ENCODE results near the gene KCNK15. TPM values are rescaled to one million over a fixed set of nuclear protein-coding genes. Genes with fewer than 3 reads are reported as not detected.
"Not testable (repeated sequence)": the region's sequence is repeated elsewhere in the genome, so short reads cannot be mapped to it uniquely, and the experiment has no call there.

Gene KCNK15
- 0.24 TPM for polyA plus RNA-seq (2013, experiment 1 of 2; ENCODE audit: insufficient read length)
- 0.21 TPM for polyA plus RNA-seq (2013, experiment 2 of 2; ENCODE audit: insufficient read length)

- no peak for DNase-seq
Observed at GRCh38 chr20:44745598-44746366, at the start of gene KCNK15. Gene KCNK15, plus strand, starts transcription at chr20:44745865. Its CDS starts 46 bp downstream, at chr20:44745911.

GRCh38 chr20:44696315-44696714 lies 49.4 kb upstream of the KCNK15 start:
- DNase-seq = no peak

- DNase-seq = not testable (repeated sequence)
Observed at GRCh38 chr20:44697041-44697440, 48.6 kb upstream of the KCNK15 start.

GRCh38 chr20:44698351-44698750 lies 47.3 kb upstream of the KCNK15 start:
- no peak for DNase-seq

- no peak for DNase-seq
Observed at GRCh38 chr20:44700306-44700705, 45.4 kb upstream of the KCNK15 start.

DNA sequence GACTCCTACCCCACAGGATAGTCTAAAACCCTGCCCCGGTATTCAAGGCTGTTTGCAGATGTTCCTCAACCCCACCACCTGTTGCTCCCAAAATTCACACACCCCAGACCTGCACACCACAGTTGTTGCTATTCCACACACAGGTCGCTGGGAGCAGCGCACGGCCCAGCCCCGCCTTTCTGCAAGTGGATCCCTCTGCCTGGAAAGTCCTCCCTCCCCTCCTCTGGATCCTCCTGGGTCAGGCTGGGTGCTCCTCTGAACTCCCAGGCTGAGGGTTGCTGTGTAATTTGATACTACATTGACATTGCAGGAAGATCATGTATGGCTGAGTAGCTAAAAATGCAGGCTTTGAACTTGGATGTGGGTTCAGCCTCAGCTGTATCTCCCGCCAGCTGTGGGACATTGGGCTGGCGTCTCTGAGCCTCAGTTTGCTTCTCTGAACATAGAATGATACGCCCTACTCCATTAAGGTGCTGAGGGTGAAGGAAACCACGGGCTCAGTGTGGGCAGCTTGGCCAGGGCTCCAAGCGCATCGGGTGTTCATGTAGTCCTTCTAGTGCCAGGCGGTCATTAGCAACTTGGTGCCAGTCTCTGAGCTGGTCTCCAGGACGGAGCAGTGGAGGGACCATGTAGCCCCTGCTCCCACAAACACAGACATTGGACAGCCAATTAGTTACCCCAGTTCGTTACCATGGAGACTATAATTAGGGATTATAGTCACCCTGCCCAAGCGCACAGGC lies 44.4 kb upstream of the KCNK15 start:
- DNase-seq = peak; percentile 61

- DNase-seq = no peak
Observed at GRCh38 chr20:44701858-44702256, 43.8 kb upstream of the KCNK15 start.

DNA sequence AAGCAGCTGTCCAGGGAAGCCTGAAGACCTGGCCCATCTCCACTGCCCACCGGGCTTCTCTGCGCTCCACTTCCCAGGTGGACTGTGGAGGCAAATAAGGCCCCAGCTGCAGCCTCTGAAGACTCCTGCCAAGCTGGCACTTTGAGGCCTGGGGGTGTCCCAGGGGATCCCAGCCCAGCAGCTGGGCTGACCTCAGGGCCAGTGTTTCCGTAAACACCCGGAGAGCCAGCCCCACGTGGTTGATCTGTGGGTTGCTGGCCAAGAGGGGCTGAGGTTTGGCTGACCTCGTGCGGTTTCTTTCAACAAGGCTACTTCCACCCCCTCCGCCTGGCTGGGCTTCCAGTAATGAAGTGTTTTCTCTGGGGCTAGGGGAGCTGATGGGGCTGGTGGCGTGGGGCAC lies 42.9 kb upstream of the KCNK15 start:
- peak; percentile 83 for DNase-seq

GRCh38 chr20:44703183-44703925 lies 42.3 kb upstream of the KCNK15 start:
- DNase-seq = no peak

- DNase-seq = no peak
Observed at GRCh38 chr20:44703956-44704488, 41.6 kb upstream of the KCNK15 start.

DNA sequence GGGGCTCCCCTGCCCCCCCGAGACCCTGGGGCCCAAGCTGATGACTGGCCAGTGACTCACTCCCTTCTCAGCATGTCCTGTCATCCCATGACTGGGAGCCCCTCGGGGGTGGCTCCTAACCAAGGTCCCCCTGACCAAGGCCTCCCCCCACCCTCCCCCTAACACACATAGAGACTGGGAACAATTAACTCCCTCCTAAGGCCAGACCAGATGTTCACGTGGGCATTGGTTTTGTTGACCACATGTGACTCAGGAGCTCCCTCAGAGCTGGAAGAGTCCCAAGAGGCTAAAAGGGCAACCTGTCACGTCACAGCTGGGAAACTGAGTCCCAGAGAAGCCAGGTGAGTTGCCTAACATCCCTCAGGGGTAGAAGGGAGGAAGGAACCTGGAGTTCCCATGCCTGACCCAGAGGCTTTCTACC lies 41.1 kb upstream of the KCNK15 start:
- DNase-seq = peak; percentile 89

DNA sequence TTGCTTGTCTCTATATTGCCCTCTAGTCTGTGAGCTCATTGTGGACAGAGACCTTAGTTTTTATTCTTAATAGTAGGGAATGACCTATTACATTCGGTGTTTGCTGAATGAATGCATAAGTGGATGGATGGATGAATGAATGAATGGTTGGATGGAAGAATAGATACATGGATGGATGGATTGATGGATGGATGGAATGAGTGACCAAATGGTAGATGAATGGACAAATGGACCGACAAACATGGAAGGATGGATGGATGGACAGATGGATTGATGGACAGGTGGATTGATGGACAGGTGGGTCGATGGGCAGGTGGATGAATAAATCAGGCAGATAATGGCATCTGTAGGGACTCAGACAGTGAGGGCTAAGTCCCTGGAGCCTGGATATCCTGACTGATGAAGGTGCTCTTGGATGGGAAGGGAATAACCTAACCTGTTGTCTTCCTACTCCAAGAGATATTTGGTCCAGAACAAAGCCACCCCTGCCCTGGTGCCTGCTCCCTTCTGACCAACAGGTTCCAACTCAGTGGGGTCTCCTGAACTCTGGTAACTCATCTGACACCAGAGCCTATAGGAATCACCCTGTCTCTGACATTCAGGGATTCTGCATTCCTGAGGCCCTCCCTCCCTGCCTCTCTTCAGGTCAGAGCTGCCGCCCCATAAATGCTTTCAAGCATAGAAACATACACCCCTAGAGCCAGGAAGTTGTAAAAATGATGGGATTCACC lies 40.1 kb upstream of the KCNK15 start:
- DNase-seq = no peak

DNA sequence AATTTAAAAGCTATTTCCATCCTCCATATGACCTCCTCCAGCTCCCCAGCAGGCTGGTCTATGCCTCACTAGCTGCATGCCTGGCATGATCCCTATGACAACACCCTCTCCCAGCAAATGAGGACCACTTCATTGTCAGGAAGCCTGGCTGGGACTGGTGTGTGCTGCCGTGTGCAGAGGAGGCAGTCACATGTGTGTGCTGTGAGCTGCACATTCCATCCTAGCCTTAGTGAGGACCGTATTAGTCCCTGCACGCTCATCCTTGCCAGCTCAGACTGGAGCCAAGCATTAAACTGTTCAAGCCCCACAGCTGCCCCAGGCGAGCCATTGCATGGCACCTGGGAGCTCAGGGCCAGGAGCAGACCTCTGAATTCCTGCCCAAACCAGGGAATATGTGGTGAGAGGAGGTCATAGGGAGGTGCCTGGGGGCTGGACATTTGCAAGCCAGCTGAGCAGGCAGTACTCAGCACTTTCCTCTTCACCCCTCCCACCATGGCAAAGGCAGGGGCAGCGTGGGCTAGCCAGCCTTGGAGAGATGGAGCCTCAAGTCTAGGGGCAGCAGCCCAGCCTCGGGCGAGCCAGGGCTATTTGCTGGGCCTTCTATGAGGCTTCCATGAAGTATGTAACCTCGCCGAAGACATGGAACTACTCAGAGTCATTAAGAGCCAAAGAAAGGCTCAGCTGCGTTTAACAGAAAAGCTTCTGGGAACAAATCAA lies 39.2 kb upstream of the KCNK15 start:
- peak; percentile 92 for DNase-seq

GRCh38 chr20:44707018-44707579 lies 38.6 kb upstream of the KCNK15 start:
- peak; percentile 60 for DNase-seq

DNA sequence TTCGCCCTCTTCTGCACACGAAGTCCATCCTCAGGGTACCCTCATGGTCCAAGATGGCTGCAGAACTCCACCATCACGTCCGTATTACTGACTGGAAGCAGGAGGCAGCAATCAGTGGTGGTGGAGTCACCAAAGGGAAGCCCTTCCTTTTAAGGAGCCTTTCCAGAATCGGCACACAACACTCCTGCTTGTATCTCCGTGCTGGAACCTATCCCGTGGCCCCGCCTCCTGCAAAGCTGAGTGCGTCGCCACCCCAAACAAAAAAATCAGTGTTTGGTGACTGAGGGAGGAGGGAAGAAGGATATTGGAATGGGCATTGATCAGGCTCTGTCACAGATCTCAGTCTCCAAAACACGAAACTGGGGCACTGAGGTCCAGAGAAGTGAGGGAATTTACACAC lies 36.3 kb upstream of the KCNK15 start:
- DNase-seq = no peak

DNA sequence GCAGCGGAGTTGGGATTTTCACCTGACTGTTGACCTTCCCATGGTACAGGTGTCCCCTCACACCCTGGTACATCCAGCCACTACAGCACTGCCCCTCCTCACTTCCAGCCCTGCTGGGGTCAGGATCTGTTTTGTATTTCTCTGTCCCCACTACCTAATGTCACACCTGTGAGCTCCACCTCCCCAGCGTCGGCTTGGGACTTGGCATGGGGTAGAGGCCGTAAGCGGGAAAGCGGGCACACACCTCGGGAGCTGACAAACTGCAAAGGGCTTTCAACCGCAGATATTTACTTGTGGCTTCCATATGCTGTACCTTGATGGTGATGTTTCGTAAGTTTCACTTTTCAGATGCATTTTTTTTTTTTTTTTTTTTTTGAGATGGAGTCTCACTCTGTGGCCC lies 35.9 kb upstream of the KCNK15 start:
- no peak for DNase-seq

GRCh38 chr20:44711237-44711636 lies 34.4 kb upstream of the KCNK15 start:
- DNase-seq = no peak

GRCh38 chr20:44714102-44714700 lies 31.5 kb upstream of the KCNK15 start:
- DNase-seq = no peak

GRCh38 chr20:44714701-44715498 lies 30.8 kb upstream of the KCNK15 start, which contains the start of gene CCN5:
Gene CCN5, plus strand, starts transcription at chr20:44715369. Its CDS starts 22 bp downstream, at chr20:44715391.
- peak; percentile 86 for DNase-seq
